ENCODE data around the gene SPDYE17.
"Not testable (repeated sequence)": the region's sequence is repeated elsewhere in the genome, so short reads cannot be mapped to it uniquely, and the experiment has no call there.

GRCh38 chr7:76974793-76975579 lies 57.2 kb downstream of the SPDYE17 start:
- TF ChIP-seq REST (IDR thresholded peaks at IDR 0.05; ENCODE audit: low read depth, low read length); CTCF (IDR thresholded peaks at IDR 0.05); IRF3 (IDR thresholded peaks at IDR 0.05; ENCODE audit: low read depth, low read length); FOXM1 (IDR thresholded peaks at IDR 0.05; ENCODE audit: low read depth): not testable (repeated sequence)
